GM12873 (cell line): Measurements from ENCODE around the gene FAM111B.

Experiments
- CTCF ChIP-seq: IDR thresholded peaks from 2 replicates; pipeline ENCODE4 v1.5.1; 2012; ENCODE audit warnings: low read depth, mild to moderate bottlenecking, moderate library complexity, low read length, control low read depth; ENCODE audit not compliant: insufficient read depth; ENCODE audit errors: missing control alignments

FAM111B gene

DNA sequence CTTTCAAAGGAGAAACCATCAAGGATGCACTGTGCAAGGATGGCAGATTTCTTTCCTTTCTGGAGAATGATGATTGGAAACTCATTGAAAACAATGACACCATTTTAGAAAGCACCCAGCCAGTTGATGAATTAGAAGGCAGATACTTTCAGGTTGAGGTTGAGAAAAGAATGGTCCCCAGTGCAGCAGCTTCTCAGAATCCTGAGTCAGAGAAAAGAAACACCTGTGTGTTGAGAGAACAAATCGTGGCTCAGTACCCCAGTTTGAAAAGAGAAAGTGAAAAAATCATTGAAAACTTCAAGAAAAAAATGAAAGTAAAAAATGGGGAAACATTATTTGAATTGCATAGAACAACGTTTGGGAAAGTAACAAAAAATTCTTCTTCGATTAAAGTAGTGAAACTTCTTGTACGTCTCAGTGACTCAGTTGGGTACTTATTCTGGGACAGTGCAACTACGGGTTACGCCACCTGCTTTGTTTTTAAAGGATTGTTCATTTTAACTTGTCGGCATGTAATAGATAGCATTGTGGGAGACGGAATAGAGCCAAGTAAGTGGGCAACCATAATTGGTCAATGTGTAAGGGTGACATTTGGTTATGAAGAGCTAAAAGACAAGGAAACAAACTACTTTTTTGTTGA, 45.4 kb downstream of the FAM111B start:
- no peak for TF ChIP-seq CTCF

DNA sequence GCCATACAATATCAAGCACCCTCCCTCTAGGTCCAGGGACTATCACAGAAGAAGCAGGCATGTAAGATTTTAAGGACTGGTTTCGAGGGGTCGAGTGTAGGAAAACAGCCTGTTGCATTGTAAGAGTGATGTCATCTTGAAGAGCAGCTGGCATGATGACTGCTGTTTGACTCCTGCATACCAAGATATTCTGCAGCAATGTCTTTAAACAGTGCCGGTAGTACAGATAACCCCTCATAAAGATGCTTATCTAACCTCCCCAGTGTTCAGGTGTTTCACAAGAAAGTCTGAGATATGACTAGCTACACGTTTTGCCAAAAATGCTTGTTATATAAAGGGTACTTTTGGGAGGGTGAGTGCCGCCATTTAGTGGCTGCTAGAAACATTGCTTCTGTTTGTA, 47.6 kb downstream of the FAM111B start:
- TF ChIP-seq CTCF = no peak

- no peak for TF ChIP-seq CTCF
Observed at GRCh38 chr11:59157433-59157832, 50.4 kb downstream of the FAM111B start.

GRCh38 chr11:59158206-59159068, 51.4 kb downstream of the FAM111B start:
- TF ChIP-seq CTCF = peak; percentile 86

DNA sequence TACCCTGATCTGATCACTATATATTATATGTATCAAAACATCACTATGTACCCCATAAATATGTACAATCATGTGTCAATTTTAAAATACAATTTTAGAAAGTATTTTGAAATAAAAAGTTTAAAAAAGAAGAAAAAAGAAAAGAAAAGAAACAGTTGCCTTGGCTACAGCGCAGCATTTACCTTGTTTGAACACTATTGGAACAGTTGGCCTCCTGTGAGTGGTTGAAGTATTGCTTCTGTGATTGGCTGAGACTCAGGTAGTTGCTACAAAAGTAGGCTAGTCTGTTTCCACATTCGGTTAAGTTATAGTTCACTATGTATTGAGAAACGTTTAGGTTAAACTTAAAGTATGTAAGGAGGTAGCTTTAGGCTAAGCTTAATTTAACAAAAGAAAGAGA, 57.0 kb downstream of the FAM111B start:
- TF ChIP-seq CTCF = no peak

- TF ChIP-seq CTCF = peak; percentile 95
Observed at GRCh38 chr11:59171508-59172322, 64.7 kb downstream of the FAM111B start, which contains the start of gene DTX4. TSS of gene DTX4 (plus strand) at chr11:59172132. CDS start at chr11:59172596, 464 bp downstream.
